Tibial nerve (tissue), 4 donors: ENCODE data around the gene THSD4. TPM values are rescaled to one million over a fixed set of nuclear protein-coding genes. Genes with fewer than 3 reads are reported as not detected.
A peak's percentile ranks its signal among the peaks of the same experiment; 100 is the strongest.

Experiments
- DNase-seq, 2 donors: peaks; one replicate each; pipeline ENCODE4 v3.0.0-alpha.2; 2019; ENCODE audit warnings: low spot score in 2 of 2
- H3K27ac ChIP-seq, 4 donors: fragments of 200-600 bp; sonication (generic) in 3 of 4; one replicate each; pipeline ENCODE4 v1.5.1; 2017 to 2019; ENCODE audit warnings: mild to moderate bottlenecking in 1 of 4
- H3K27me3 ChIP-seq, 2 donors: fragments of 200-600 bp; sonication (generic) in 1 of 2; one replicate each; pipeline versions ENCODE4 v1.5.1 to v1.6.0; 2017 to 2019
- H3K36me3 ChIP-seq, 3 donors: fragments of 200-600 bp; sonication (generic); one replicate each; pipeline ENCODE4 v1.5.1; 2018 to 2019
- H3K4me1 ChIP-seq, 4 donors: fragments of 200-600 bp; sonication (generic) in 3 of 4; one replicate each; pipeline ENCODE4 v1.5.1; 2017 to 2019
- H3K4me3 ChIP-seq, 4 donors: fragments of 200-600 bp; sonication (generic) in 3 of 4; one replicate each; pipeline ENCODE4 v1.5.1; 2017 to 2019; ENCODE audit warnings: mild to moderate bottlenecking in 1 of 4, moderate library complexity in 1 of 4
- H3K9me3 ChIP-seq, 4 donors: fragments of 200-600 bp; sonication (generic) in 3 of 4; one replicate each; pipeline ENCODE4 v1.5.1; 2017 to 2019
- CTCF ChIP-seq, 5 experiments: fragments of 200-600 bp in 3 of 5; fragments of 450-650 bp in 2 of 5; sonication (generic) in 3 of 5; IDR thresholded peaks; one replicate each; pipeline ENCODE4 v1.5.1; 2016 to 2019; ENCODE audit warnings: antibody characterized with exemption in 5 of 5, mild to moderate bottlenecking in 3 of 5, moderate library complexity in 2 of 5
- EP300 ChIP-seq, 2 donors: sonication (generic); formaldehyde crosslinking; IDR thresholded peaks; one replicate each; pipeline ENCODE4 v1.6.1; 2017; ENCODE audit warnings: antibody characterized with exemption in 2 of 2, mild to moderate bottlenecking in 1 of 2
- POLR2A ChIP-seq, 2 donors: fragments of 450-650 bp; IDR thresholded peaks; one replicate each; pipeline ENCODE4 v1.6.1; 2017; ENCODE audit warnings: antibody characterized with exemption in 2 of 2, mild to moderate bottlenecking in 2 of 2, moderate library complexity in 2 of 2
- WGBS, 2 donors: methylation state at CpG; one replicate each; pipeline ENCODE4 v1.1.5; 2018; 5-methylcytosine and 5-hydroxymethylcytosine counted together
- total RNA-seq, 4 donors: library from RNA; depleted of rRNA; stranded (reverse); fragments of >200 nt; gene quantifications; one replicate each; pipeline ENCODE4 v1.1.0, GENCODE V29; 2016

The THSD4 gene
- total RNA-seq, 4 donors from 2014 or later = 9.6 to 25.1 (median 21.2) TPM

GRCh38 chr15:71512682-71513006 is 397.4 kb downstream of the THSD4 start:
- no peak for DNase-seq
- no peak overlapping the region for H3K4me3 ChIP-seq
- TF ChIP-seq POLR2A (IDR thresholded peaks at IDR 0.05) = no peak
- no peak for TF ChIP-seq EP300 (IDR thresholded peaks at IDR 0.05)
- no peak for TF ChIP-seq CTCF (IDR thresholded peaks at IDR 0.05)
- no peaks in the 10 kb centered on the region for H3K9me3 ChIP-seq
- H3K36me3 ChIP-seq = no peaks in the 10 kb centered on the region
- no peak overlapping the region for H3K27ac ChIP-seq
- H3K27me3 ChIP-seq = no peaks in the 10 kb centered on the region
- H3K4me1 ChIP-seq = peaks cover 0 to 4% (median 0%) of the 10 kb centered on the region in 4 donors
- WGBS, 2 donors = 51 to 60% methylated on average over 3 of the region's 3 CpGs

GRCh38 chr15:71515375-71516186 is 400.3 kb downstream of the THSD4 start:
- H3K27ac ChIP-seq = no peak overlapping the region
- no peak for DNase-seq

GRCh38 chr15:71517751-71518150 is 402.5 kb downstream of the THSD4 start:
- no peaks in the 10 kb centered on the region for H3K36me3 ChIP-seq
- no peaks in the 10 kb centered on the region for H3K27me3 ChIP-seq
- no peak for TF ChIP-seq POLR2A (IDR thresholded peaks at IDR 0.05)
- no peak for TF ChIP-seq EP300 (IDR thresholded peaks at IDR 0.05)
- TF ChIP-seq CTCF (IDR thresholded peaks at IDR 0.05) = no peak
- H3K4me1 ChIP-seq = no peaks in the 10 kb centered on the region
- no peak overlapping the region for H3K4me3 ChIP-seq
- no peaks in the 10 kb centered on the region for H3K9me3 ChIP-seq
- DNase-seq = no peak
- no peak overlapping the region for H3K27ac ChIP-seq

More at GRCh38 chr15:71515375-71516186, 400.3 kb downstream of the THSD4 start:
- Histone ChIP-seq H3K36me3 (no peaks in the 10 kb centered on the region), H3K27me3 (no peaks in the 10 kb centered on the region), H3K4me1 (peaks cover 0 to 4% (median 0%) of the 10 kb centered on the region in 4 donors), H3K9me3 (no peaks in the 10 kb centered on the region), H3K4me3 (no peak overlapping the region)
- TF ChIP-seq CTCF (IDR thresholded peaks at IDR 0.05) = no peak
- no peak for TF ChIP-seq EP300 (IDR thresholded peaks at IDR 0.05)
- no peak for TF ChIP-seq POLR2A (IDR thresholded peaks at IDR 0.05)
- WGBS, 2 donors = 43 to 48% methylated on average over 10 of the region's 10 CpGs

GRCh38 chr15:71518661-71519060 is 403.4 kb downstream of the THSD4 start:
- no peak for DNase-seq
- Histone ChIP-seq H3K9me3 (no peaks in the 10 kb centered on the region), H3K36me3 (no peaks in the 10 kb centered on the region), H3K4me3 (no peak overlapping the region), H3K4me1 (no peaks in the 10 kb centered on the region), H3K27ac (no peak overlapping the region), H3K27me3 (no peaks in the 10 kb centered on the region)
- WGBS, 2 donors = 68 to 71% methylated on average over 2 of the region's 2 CpGs
- no peak for TF ChIP-seq POLR2A (IDR thresholded peaks at IDR 0.05)
- no peak for TF ChIP-seq EP300 (IDR thresholded peaks at IDR 0.05)
- TF ChIP-seq CTCF (IDR thresholded peaks at IDR 0.05) = no peak

GRCh38 chr15:71526060-71526820 is 411.0 kb downstream of the THSD4 start:
- no peak for DNase-seq
- no peaks in the 10 kb centered on the region for H3K27me3 ChIP-seq
- H3K4me1 ChIP-seq = peaks cover 0 to 15% (median 0%) of the 10 kb centered on the region in 4 donors
- TF ChIP-seq POLR2A (IDR thresholded peaks at IDR 0.05) = no peak
- no peak for TF ChIP-seq CTCF (IDR thresholded peaks at IDR 0.05)
- no peak for TF ChIP-seq EP300 (IDR thresholded peaks at IDR 0.05)
- no peak overlapping the region for H3K27ac ChIP-seq
- H3K36me3 ChIP-seq = no peaks in the 10 kb centered on the region
- peak overlapping the region in 1 of 4 donors; percentile 10 for H3K4me3 ChIP-seq
- WGBS, 2 donors = 17 to 20% methylated on average over 10 of the region's 10 CpGs
- H3K9me3 ChIP-seq = no peaks in the 10 kb centered on the region
